Measurements from ENCODE around the gene KLF11. TPM values are rescaled to one million over a fixed set of nuclear protein-coding genes. Genes with fewer than 3 reads are reported as not detected.

The KLF11 gene
- total and polyA plus RNA-seq, 2 donors (not counting 3 experiments of a cell fraction or from before 2014, with no cell fraction given): 10.5 to 11.3 TPM

- Histone ChIP-seq H3K36me3 (ENCODE audit: control insufficient read depth in 2 of 2, extremely low read depth in 1 of 2, insufficient read depth in 2 of 2, low read length in 2 of 2) (no peaks in the 10 kb centered on the region), H3K27me3 (ENCODE audit: control insufficient read depth in 2 of 2, insufficient read depth in 2 of 2, low read length in 2 of 2) (peaks cover 0 to 2% of the 10 kb centered on the region in 2 experiments), H3K4me1 (ENCODE audit: control insufficient read depth, extremely low read depth, insufficient read depth, low read length) (no peaks in the 10 kb centered on the region), H3K9me1 (replicated peaks; ENCODE audit: control insufficient read depth, extremely low read depth, insufficient read depth, low read length) (no peaks in the 10 kb centered on the region), H3K79me2 (ENCODE audit: control insufficient read depth, insufficient read depth, low read length) (no peaks in the 10 kb centered on the region), H3K4me2 (ENCODE audit: insufficient read depth, low read length) (no peak overlapping the region), H3K9me3 (replicated peaks; ENCODE audit: control insufficient read depth, insufficient read depth, low read length) (no peaks in the 10 kb centered on the region), H4K20me1 (replicated peaks; ENCODE audit: control insufficient read depth, extremely low read depth, insufficient read depth, low read length) (no peaks in the 10 kb centered on the region), H3K9ac (replicated peaks; ENCODE audit: extremely low read depth, insufficient read depth, low read length) (no peak overlapping the region), H3K4me3 (replicated peaks in 1 of 3; ENCODE audit: insufficient read depth in 1 of 3, low read depth in 1 of 3, low read length in 3 of 3) (no peak overlapping the region), H3K27ac (ENCODE audit: insufficient read depth, low read depth, low read length) (no peak overlapping the region), H2AFZ (ENCODE audit: low read depth, low read length) (no peak overlapping the region)
- TF ChIP-seq JUN (IDR thresholded peaks at IDR 0.05; ENCODE audit: borderline replicate concordance, insufficient read depth, insufficient read length, low read depth) (no peak), POLR2A (IDR thresholded peaks at IDR 0.05; ENCODE audit: low read depth, low read length) (no peak), POLR2AphosphoS5 (IDR thresholded peaks at IDR 0.05; ENCODE audit: insufficient read depth, low read depth, low read length) (no peak), GATA2 (IDR thresholded peaks at IDR 0.05; ENCODE audit: insufficient read depth, insufficient read length, low read depth, low read length) (no peak), EZH2 (IDR thresholded peaks at IDR 0.05; ENCODE audit: borderline replicate concordance, low read depth, low read length, severe bottlenecking) (no peak), FOS (IDR thresholded peaks at IDR 0.05; ENCODE audit: borderline replicate concordance, insufficient read depth, low read length) (no peak), MYC (IDR thresholded peaks at IDR 0.05; ENCODE audit: low read depth, low read length) (no peak)
- dilution Hi-C loops (cut with MboI; ENCODE audit: extremely low pct_ligation_motif_present, low sequenced_read_pairs) (no loop called here), intact Hi-C loops (cut with micrococcal nuclease) (no loop called here)
- BruUV-seq (replicated peaks): no TSS peak
- DNase-seq (ENCODE audit: low read depth, low spot score) (no peak), FAIRE-seq (no peak)
- ChIA-PET POLR2A (interaction anchor here (1.0 kb wide), 1 partner anchor 14 kb away, joined by 4 read pairs; no protein-coding TSS in a partner anchor), CTCF (interaction anchor here (1.6 to 16.1 kb wide), 2 partner anchors 19 to 35 kb away, joined by 3 to 151 read pairs; no protein-coding TSS in a partner anchor)
Measured at GRCh38 chr2:10019174-10019573, 24.2 kb upstream of the KLF11 start.

Data from endothelial cell of umbilical vein (primary cell).